ENCODE results near the gene SYNDIG1L. TPM values are rescaled to one million over a fixed set of nuclear protein-coding genes. Genes with fewer than 3 reads are reported as not detected.

SYNDIG1L gene
- total and polyA plus RNA-seq, 2 of the 13 experiments (the other 11 are each of a cell fraction or from before 2014, with no cell fraction given): 0.04 TPM; not detected in 1

DNA sequence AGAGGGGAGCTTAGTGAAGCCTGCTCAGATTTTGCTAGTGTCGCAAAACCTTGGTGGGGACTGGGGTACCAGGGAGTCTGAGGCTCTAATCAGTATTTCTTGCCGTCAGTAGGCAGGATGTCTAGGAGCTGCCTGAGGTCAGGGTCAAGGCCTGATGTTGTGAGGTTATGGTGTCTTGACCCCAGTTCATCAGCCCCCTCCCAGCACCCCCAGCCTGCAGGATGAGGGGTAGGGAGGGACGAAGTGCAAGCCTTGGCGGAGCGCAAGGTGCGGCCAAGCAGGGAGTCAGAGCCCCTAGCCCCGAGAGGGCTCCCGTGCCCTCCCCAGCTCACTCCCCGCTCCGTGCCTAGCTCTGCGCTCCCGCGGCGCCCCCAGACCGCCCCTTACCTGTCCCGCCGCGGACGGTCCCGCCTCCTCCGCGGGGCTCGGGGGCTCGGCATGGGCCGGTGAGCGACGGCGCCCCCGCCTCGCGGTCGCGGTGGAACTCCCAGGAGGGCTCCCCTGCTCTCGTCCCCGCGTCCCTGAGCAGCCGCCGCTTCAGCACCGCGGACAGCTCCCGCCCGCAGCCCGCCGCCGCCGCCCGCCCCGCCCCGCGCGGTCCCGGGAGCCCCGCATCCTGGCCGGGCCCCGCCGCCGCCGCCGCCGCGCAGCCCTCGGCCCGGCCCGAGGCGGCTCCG lies 347 bp downstream of the SYNDIG1L start (continued):
- TF ChIP-seq, protein P1, sequence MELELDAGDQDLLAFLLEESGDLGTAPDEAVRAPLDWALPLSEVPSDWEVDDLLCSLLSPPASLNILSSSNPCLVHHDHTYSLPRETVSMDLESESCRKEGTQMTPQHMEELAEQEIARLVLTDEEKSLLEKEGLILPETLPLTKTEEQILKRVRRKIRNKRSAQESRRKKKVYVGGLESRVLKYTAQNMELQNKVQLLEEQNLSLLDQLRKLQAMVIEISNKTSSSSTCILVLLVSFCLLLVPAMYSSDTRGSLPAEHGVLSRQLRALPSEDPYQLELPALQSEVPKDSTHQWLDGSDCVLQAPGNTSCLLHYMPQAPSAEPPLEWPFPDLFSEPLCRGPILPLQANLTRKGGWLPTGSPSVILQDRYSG (CRISPR knock-in tag; IDR thresholded peaks at IDR 0.05): 0 out of 2 replicates have a peak, but pooled peaks have one; percentile 52
- TF ChIP-seq SP4 (CRISPR knock-in tag; IDR thresholded peaks at IDR 0.05) (0 out of 2 replicates have a peak, but pooled peaks have one; percentile 17), ZSCAN12 (CRISPR knock-in tag; IDR thresholded peaks at IDR 0.05) (peak; percentile 83), YEATS4 (CRISPR knock-in tag; IDR thresholded peaks at IDR 0.05; ENCODE audit: borderline replicate concordance) (no peak), KLF9 (CRISPR knock-in tag; IDR thresholded peaks at IDR 0.05; ENCODE audit: low read depth) (no peak)
- TF ChIP-seq, protein P2, sequence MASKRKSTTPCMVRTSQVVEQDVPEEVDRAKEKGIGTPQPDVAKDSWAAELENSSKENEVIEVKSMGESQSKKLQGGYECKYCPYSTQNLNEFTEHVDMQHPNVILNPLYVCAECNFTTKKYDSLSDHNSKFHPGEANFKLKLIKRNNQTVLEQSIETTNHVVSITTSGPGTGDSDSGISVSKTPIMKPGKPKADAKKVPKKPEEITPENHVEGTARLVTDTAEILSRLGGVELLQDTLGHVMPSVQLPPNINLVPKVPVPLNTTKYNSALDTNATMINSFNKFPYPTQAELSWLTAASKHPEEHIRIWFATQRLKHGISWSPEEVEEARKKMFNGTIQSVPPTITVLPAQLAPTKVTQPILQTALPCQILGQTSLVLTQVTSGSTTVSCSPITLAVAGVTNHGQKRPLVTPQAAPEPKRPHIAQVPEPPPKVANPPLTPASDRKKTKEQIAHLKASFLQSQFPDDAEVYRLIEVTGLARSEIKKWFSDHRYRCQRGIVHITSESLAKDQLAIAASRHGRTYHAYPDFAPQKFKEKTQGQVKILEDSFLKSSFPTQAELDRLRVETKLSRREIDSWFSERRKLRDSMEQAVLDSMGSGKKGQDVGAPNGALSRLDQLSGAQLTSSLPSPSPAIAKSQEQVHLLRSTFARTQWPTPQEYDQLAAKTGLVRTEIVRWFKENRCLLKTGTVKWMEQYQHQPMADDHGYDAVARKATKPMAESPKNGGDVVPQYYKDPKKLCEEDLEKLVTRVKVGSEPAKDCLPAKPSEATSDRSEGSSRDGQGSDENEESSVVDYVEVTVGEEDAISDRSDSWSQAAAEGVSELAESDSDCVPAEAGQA (IDR thresholded peaks at IDR 0.05; ENCODE audit: low read depth): no peak
- TF ChIP-seq, protein P2 (CRISPR knock-in tag; IDR thresholded peaks at IDR 0.05; ENCODE audit: borderline replicate concordance): no peak
- TF ChIP-seq, protein P3, sequence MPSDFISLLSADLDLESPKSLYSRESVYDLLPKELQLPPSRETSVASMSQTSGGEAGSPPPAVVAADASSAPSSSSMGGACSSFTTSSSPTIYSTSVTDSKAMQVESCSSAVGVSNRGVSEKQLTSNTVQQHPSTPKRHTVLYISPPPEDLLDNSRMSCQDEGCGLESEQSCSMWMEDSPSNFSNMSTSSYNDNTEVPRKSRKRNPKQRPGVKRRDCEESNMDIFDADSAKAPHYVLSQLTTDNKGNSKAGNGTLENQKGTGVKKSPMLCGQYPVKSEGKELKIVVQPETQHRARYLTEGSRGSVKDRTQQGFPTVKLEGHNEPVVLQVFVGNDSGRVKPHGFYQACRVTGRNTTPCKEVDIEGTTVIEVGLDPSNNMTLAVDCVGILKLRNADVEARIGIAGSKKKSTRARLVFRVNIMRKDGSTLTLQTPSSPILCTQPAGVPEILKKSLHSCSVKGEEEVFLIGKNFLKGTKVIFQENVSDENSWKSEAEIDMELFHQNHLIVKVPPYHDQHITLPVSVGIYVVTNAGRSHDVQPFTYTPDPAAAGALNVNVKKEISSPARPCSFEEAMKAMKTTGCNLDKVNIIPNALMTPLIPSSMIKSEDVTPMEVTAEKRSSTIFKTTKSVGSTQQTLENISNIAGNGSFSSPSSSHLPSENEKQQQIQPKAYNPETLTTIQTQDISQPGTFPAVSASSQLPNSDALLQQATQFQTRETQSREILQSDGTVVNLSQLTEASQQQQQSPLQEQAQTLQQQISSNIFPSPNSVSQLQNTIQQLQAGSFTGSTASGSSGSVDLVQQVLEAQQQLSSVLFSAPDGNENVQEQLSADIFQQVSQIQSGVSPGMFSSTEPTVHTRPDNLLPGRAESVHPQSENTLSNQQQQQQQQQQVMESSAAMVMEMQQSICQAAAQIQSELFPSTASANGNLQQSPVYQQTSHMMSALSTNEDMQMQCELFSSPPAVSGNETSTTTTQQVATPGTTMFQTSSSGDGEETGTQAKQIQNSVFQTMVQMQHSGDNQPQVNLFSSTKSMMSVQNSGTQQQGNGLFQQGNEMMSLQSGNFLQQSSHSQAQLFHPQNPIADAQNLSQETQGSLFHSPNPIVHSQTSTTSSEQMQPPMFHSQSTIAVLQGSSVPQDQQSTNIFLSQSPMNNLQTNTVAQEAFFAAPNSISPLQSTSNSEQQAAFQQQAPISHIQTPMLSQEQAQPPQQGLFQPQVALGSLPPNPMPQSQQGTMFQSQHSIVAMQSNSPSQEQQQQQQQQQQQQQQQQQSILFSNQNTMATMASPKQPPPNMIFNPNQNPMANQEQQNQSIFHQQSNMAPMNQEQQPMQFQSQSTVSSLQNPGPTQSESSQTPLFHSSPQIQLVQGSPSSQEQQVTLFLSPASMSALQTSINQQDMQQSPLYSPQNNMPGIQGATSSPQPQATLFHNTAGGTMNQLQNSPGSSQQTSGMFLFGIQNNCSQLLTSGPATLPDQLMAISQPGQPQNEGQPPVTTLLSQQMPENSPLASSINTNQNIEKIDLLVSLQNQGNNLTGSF (CRISPR knock-in tag; IDR thresholded peaks at IDR 0.05): peak; percentile 78
- TF ChIP-seq, protein P4, sequence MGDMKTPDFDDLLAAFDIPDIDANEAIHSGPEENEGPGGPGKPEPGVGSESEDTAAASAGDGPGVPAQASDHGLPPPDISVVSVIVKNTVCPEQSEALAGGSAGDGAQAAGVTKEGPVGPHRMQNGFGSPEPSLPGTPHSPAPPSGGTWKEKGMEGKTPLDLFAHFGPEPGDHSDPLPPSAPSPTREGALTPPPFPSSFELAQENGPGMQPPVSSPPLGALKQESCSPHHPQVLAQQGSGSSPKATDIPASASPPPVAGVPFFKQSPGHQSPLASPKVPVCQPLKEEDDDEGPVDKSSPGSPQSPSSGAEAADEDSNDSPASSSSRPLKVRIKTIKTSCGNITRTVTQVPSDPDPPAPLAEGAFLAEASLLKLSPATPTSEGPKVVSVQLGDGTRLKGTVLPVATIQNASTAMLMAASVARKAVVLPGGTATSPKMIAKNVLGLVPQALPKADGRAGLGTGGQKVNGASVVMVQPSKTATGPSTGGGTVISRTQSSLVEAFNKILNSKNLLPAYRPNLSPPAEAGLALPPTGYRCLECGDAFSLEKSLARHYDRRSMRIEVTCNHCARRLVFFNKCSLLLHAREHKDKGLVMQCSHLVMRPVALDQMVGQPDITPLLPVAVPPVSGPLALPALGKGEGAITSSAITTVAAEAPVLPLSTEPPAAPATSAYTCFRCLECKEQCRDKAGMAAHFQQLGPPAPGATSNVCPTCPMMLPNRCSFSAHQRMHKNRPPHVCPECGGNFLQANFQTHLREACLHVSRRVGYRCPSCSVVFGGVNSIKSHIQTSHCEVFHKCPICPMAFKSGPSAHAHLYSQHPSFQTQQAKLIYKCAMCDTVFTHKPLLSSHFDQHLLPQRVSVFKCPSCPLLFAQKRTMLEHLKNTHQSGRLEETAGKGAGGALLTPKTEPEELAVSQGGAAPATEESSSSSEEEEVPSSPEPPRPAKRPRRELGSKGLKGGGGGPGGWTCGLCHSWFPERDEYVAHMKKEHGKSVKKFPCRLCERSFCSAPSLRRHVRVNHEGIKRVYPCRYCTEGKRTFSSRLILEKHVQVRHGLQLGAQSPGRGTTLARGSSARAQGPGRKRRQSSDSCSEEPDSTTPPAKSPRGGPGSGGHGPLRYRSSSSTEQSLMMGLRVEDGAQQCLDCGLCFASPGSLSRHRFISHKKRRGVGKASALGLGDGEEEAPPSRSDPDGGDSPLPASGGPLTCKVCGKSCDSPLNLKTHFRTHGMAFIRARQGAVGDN (CRISPR knock-in tag; IDR thresholded peaks at IDR 0.05): peak; percentile 43; the same call in 1 of the 2 replicates
- TF ChIP-seq, protein P5, sequence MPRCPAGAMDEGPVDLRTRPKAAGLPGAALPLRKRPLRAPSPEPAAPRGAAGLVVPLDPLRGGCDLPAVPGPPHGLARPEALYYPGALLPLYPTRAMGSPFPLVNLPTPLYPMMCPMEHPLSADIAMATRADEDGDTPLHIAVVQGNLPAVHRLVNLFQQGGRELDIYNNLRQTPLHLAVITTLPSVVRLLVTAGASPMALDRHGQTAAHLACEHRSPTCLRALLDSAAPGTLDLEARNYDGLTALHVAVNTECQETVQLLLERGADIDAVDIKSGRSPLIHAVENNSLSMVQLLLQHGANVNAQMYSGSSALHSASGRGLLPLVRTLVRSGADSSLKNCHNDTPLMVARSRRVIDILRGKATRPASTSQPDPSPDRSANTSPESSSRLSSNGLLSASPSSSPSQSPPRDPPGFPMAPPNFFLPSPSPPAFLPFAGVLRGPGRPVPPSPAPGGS (CRISPR knock-in tag; IDR thresholded peaks at IDR 0.05): peak; percentile 70; the same call in 1 of the 2 replicates
